Measurements from ENCODE around the gene SLC4A1. TPM values are rescaled to one million over a fixed set of nuclear protein-coding genes. Genes with fewer than 3 reads are reported as not detected.

Gene SLC4A1
- total and polyA plus RNA-seq, 2 of the 13 experiments (the other 11 are each of a cell fraction or from before 2014, with no cell fraction given) = not detected

DNA sequence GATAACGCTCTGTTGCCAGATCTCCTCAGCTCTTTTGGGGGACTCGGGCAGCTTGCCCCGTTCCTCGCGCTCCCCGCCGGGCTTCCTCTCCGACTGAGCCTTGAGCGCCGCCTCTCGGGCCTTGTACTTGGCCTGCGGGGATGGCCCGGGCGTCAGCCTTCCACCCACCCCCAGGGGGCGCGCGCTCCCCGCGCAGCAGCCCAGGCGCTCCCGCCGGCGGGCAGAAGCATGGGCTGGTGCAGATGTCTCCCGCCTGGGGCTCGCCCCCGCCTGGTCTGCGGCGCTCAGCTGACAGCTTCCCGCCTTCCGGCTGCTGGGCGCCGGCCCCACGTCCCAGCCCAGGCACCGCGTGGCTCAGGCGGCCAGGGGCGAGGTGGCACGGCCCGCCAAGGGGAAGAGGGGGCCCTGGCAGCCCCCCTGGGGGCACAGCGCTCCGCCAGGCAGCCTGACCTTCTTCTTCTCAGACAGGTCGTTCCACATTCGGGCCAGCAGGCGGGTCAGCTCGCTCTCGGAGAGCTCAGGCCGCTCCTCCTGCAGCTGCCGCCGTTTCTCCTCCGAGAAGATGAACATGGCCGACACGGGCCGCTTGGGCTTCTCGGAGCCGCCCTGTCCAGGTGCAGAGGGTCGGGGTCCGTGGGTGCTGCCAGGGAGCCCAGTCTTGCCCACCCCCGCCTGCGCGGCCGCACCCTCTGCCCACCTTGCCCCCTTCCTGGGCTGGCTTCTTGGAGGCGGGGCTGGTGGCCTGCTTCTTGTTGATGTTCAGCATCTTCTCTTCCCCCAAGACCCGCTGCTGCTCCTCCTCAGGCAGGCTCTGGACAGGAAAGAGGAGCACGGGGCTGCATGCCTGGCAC lies 57.4 kb downstream of the SLC4A1 start (continued):
- TF ChIP-seq RBFOX2 (IDR thresholded peaks at IDR 0.05; ENCODE audit: low read depth, low read length) = peak; percentile 58
- TF ChIP-seq ZNF644 (CRISPR knock-in tag; IDR thresholded peaks at IDR 0.05; ENCODE audit: low read depth) = no peak
- TF ChIP-seq CENPT (CRISPR knock-in tag; IDR thresholded peaks at IDR 0.05; ENCODE audit: low read depth) = no peak
- TF ChIP-seq AGO2 (optimal IDR thresholded peaks at IDR 0.05; ENCODE audit: low read depth, low read length) = peak; percentile 90
- TF ChIP-seq RFX3 (CRISPR knock-in tag; IDR thresholded peaks at IDR 0.05) = no peak
- no peak for TF ChIP-seq ARNTL (CRISPR knock-in tag; IDR thresholded peaks at IDR 0.05)
- TF ChIP-seq MLLT10 (CRISPR knock-in tag; IDR thresholded peaks at IDR 0.05) = no peak
- TF ChIP-seq, protein P1, sequence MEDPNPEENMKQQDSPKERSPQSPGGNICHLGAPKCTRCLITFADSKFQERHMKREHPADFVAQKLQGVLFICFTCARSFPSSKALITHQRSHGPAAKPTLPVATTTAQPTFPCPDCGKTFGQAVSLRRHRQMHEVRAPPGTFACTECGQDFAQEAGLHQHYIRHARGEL (CRISPR knock-in tag; IDR thresholded peaks at IDR 0.05) = no peak
- peak; percentile 43; the same call in 1 of the 2 replicates for TF ChIP-seq STAG1 (CRISPR knock-in tag; IDR thresholded peaks at IDR 0.05)
- peak; percentile 51 for TF ChIP-seq CTCF (CRISPR knock-in tag; IDR thresholded peaks at IDR 0.05)
- TF ChIP-seq ZNF883 (CRISPR knock-in tag; IDR thresholded peaks at IDR 0.05; ENCODE audit: not compliant biosample characterization) = peak; percentile 52
- 0 out of 2 replicates have a peak, but pooled peaks have one; percentile 25 for TF ChIP-seq ZNF547 (CRISPR knock-in tag; IDR thresholded peaks at IDR 0.05)
- no peak for TF ChIP-seq MZF1 (CRISPR knock-in tag; IDR thresholded peaks at IDR 0.05; ENCODE audit: borderline replicate concordance)
- TF ChIP-seq, protein P2, sequence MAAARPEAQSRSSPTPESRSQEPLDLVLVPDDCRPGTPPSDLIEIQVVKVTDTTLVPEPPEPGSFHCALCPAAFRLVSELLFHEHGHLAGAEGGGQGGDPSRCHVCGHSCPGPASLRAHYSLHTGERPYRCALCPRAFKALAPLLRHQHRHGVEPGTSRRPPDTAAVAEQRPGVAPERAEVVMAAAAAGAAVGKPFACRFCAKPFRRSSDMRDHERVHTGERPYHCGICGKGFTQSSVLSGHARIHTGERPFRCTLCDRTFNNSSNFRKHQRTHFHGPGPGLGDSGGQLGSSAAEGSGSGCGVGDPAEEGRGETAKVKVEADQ (CRISPR knock-in tag; IDR thresholded peaks at IDR 0.05; ENCODE audit: borderline replicate concordance) = 0 out of 2 replicates have a peak, but pooled peaks have one; percentile 50
- no peak for TF ChIP-seq SP2 (CRISPR knock-in tag; IDR thresholded peaks at IDR 0.05)
- no peak for TF ChIP-seq SP140L (CRISPR knock-in tag; IDR thresholded peaks at IDR 0.05; ENCODE audit: borderline replicate concordance)
- TF ChIP-seq ZNF83 (CRISPR knock-in tag; IDR thresholded peaks at IDR 0.05; ENCODE audit: borderline replicate concordance) = no peak
- TF ChIP-seq HOXA3 (CRISPR knock-in tag; IDR thresholded peaks at IDR 0.05) = peak; percentile 45; the same call in 1 of the 2 replicates
- no peak for TF ChIP-seq ZFX (CRISPR knock-in tag; IDR thresholded peaks at IDR 0.05; ENCODE audit: low read depth)
- TF ChIP-seq, protein P3, sequence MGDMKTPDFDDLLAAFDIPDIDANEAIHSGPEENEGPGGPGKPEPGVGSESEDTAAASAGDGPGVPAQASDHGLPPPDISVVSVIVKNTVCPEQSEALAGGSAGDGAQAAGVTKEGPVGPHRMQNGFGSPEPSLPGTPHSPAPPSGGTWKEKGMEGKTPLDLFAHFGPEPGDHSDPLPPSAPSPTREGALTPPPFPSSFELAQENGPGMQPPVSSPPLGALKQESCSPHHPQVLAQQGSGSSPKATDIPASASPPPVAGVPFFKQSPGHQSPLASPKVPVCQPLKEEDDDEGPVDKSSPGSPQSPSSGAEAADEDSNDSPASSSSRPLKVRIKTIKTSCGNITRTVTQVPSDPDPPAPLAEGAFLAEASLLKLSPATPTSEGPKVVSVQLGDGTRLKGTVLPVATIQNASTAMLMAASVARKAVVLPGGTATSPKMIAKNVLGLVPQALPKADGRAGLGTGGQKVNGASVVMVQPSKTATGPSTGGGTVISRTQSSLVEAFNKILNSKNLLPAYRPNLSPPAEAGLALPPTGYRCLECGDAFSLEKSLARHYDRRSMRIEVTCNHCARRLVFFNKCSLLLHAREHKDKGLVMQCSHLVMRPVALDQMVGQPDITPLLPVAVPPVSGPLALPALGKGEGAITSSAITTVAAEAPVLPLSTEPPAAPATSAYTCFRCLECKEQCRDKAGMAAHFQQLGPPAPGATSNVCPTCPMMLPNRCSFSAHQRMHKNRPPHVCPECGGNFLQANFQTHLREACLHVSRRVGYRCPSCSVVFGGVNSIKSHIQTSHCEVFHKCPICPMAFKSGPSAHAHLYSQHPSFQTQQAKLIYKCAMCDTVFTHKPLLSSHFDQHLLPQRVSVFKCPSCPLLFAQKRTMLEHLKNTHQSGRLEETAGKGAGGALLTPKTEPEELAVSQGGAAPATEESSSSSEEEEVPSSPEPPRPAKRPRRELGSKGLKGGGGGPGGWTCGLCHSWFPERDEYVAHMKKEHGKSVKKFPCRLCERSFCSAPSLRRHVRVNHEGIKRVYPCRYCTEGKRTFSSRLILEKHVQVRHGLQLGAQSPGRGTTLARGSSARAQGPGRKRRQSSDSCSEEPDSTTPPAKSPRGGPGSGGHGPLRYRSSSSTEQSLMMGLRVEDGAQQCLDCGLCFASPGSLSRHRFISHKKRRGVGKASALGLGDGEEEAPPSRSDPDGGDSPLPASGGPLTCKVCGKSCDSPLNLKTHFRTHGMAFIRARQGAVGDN (CRISPR knock-in tag; IDR thresholded peaks at IDR 0.05) = peak; percentile 25; the same call in 1 of the 2 replicates
- TF ChIP-seq RBM39 (IDR thresholded peaks at IDR 0.05; ENCODE audit: low read depth, low read length, poor library complexity, severe bottlenecking) = peak; percentile 31
